Retinal pigment epithelial cell (primary cell): ENCODE data around the gene NUTM1.

Source experiments
- DNase-seq: peaks from one replicate; pipeline ENCODE4 v3.0.0-alpha.2; 2010; ENCODE audit warnings: low read depth
- H3K4me3 ChIP-seq: 2 replicates; pipeline ENCODE4 v1.5.1; 2011; ENCODE audit warnings: mild to moderate bottlenecking, low read length, control low read depth, moderate library complexity
- CTCF ChIP-seq: conservative IDR thresholded peaks from 2 replicates; pipeline ENCODE4 v1.5.1; 2011; ENCODE audit warnings: low read depth, low read length, control low read depth, inconsistent platforms

The NUTM1 gene

GRCh38 chr15:34342737-34343575 is at the start of gene NUTM1, which contains the start of gene NOP10:
Gene NUTM1, plus strand, starts transcription at chr15:34343315. Its CDS starts 382 bp downstream, at chr15:34343697.
Gene NOP10, minus strand, starts transcription at chr15:34343136. Its CDS starts 63 bp downstream, at chr15:34343073.
- H3K4me3 ChIP-seq, result peak within 1 kb of the TSS; percentile 99
- peak; percentile 92 for TF ChIP-seq CTCF
- DNase-seq, result peak; percentile 87

- no peak overlapping the region for H3K4me3 ChIP-seq
- TF ChIP-seq CTCF, result no peak
- peak; percentile 33 for DNase-seq
Observed at GRCh38 chr15:34297059-34297458, 46.1 kb upstream of the NUTM1 start.

- TF ChIP-seq CTCF, result no peak
- DNase-seq, result no peak
- H3K4me3 ChIP-seq, result no peak overlapping the region
Observed at GRCh38 chr15:34301058-34301457, 42.1 kb upstream of the NUTM1 start.

- TF ChIP-seq CTCF, result no peak
Observed at GRCh38 chr15:34304613-34305012, 38.5 kb upstream of the NUTM1 start.

DNA sequence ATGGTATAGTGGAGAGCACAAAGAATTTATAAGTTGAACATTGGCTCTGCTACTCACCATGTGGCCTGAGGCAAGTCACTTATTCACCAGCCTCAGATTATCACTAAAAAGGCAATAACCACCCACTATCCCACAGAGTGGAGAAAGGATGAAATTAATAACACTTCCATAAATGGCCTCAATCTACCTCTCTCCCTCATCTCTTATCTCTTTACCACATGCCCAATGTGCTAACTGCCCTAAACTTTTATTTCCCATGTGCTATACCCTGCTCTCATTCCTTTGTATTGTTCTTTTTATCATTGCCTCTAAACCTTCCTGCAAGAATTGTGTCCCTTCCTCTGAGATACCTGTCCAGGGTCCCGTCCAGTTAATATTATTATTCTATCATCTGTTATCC is 31.6 kb upstream of the NUTM1 start:
- H3K4me3 ChIP-seq, result no peak overlapping the region
- no peak for DNase-seq
- no peak for TF ChIP-seq CTCF

More at GRCh38 chr15:34304613-34305012, 38.5 kb upstream of the NUTM1 start:
- H3K4me3 ChIP-seq, result no peak overlapping the region
- DNase-seq, result no peak

- TF ChIP-seq CTCF, result no peak
- H3K4me3 ChIP-seq, result no peak overlapping the region
- DNase-seq, result no peak
Observed at GRCh38 chr15:34314491-34315490, 28.3 kb upstream of the NUTM1 start.
